ENCODE results near the gene GPS2. TPM values are rescaled to one million over a fixed set of nuclear protein-coding genes. Genes with fewer than 3 reads are reported as not detected.
A peak's percentile ranks its signal among the peaks of the same experiment; 100 is the strongest.
"Not testable (repeated sequence)": the region's sequence is repeated elsewhere in the genome, so short reads cannot be mapped to it uniquely, and the experiment has no call there.

The GPS2 gene
- total and polyA plus RNA-seq, 2 experiments from 2014 or later = 83.4 to 122 TPM

DNA sequence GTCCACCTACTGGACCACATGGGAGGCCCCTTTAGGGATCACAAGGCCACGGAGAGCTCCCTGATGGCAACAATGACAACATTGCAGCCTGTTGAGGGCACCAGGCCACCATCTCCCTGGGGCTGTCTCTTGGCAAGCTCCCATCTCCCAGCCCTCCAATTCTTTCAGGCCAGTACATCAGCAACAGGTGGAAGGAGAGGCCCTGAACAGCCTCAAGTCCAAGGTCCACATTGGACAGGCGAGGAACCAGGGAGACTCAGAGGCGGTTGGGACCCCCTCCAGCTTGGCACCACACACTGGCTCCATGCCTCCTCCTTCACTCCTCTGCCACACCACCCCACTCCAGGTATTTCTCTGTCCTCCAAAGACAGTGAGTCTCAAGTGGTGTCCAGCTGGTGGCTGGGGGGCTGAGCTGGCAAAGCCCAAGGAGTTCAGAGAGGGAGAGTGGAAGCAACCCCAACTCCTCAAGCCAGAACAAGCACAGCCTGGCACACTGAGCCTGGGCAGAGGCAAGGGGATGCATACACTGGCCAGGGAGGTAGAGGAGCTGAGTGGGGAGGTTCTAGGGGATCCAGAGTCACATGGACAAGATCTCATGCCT is 19.9 kb upstream of the GPS2 start:
- H3K4me2 ChIP-seq = no peak overlapping the region
- peaks cover 8% of the 10 kb centered on the region for H3K27me3 Mint-ChIP-seq (ENCODE audit: insufficient read depth, low read depth, poor library complexity)
- H3K4me3 Mint-ChIP-seq = peak overlapping the region; percentile 18; the same call in 1 of the 3 replicates
- H3K4me1 Mint-ChIP-seq = peaks cover 33% of the 10 kb centered on the region
- H3K27ac Mint-ChIP-seq = peak overlapping the region; percentile 74; the same call in 1 of the 2 replicates
- TF ChIP-seq STAT1 (IDR thresholded peaks at IDR 0.05; ENCODE audit: unreplicated experiment) (no peak), CREB1 (CRISPR knock-in tag; IDR thresholded peaks at IDR 0.05; ENCODE audit: low read depth) (no peak), JUNB (IDR thresholded peaks at IDR 0.05; ENCODE audit: unreplicated experiment) (no peak), EZH2phosphoT487 (IDR thresholded peaks at IDR 0.05; ENCODE audit: unreplicated experiment) (no peak), POLR2AphosphoS5 (IDR thresholded peaks at IDR 0.05; ENCODE audit: low read depth) (no peak)
- DNase-seq (ENCODE audit: low spot score) (no peak), ATAC-seq (no peak)
- no peaks in the 10 kb centered on the region for H3K79me2 ChIP-seq (replicated peaks; ENCODE audit: insufficient read depth)
- peaks cover 22% of the 10 kb centered on the region for H3K4me1 ChIP-seq (ENCODE audit: insufficient read depth)
- no peaks in the 10 kb centered on the region for H4K20me1 ChIP-seq (replicated peaks; ENCODE audit: insufficient read depth)
- no peaks in the 10 kb centered on the region; the same call in 1 of the 2 replicates for H3K36me3 ChIP-seq (ENCODE audit: insufficient read depth)
- H2AFZ ChIP-seq = no peak overlapping the region
- peaks cover 6% of the 10 kb centered on the region for H3K36me3 Mint-ChIP-seq (ENCODE audit: low read depth)
- H3K4me3 ChIP-seq = no peak overlapping the region
- no peak overlapping the region for H3K27ac ChIP-seq (ENCODE audit: low read depth)
- no peaks in the 10 kb centered on the region for H3K9me2 ChIP-seq (ENCODE audit: insufficient read depth)
- H3F3A ChIP-seq (replicated peaks; ENCODE audit: low read depth) = peaks cover 35% of the 10 kb centered on the region
- H3K27me3 ChIP-seq (ENCODE audit: insufficient read depth) = no peaks in the 10 kb centered on the region
- H3K9me3 Mint-ChIP-seq = no peaks in the 10 kb centered on the region

DNA sequence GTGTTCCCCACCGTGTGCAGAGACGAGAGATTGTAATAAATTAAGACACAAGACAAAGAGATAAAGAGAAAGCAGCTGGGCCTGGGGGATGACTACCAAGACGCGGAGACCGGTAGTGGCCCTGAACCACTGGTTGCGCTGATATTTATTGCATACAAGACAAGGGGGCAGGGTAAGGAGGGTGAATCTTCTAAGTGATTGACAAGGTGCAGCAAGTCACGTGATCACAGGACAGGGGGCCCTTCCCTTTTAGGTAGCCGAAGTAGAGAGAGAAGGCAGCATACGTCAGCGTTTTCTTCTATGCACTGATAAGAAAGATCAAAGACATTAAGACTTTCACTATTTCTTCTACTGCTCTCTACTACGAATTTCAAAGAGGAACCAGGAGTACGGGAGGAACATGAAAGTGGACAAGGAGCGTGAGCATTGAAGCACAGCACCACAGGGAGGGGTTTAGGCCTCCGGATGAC is 17.5 kb upstream of the GPS2 start:
- H3K27ac Mint-ChIP-seq = peak overlapping the region; percentile 51; the same call in 1 of the 2 replicates
- H3K27me3 Mint-ChIP-seq (ENCODE audit: insufficient read depth, low read depth, poor library complexity) = not testable (repeated sequence)

DNA sequence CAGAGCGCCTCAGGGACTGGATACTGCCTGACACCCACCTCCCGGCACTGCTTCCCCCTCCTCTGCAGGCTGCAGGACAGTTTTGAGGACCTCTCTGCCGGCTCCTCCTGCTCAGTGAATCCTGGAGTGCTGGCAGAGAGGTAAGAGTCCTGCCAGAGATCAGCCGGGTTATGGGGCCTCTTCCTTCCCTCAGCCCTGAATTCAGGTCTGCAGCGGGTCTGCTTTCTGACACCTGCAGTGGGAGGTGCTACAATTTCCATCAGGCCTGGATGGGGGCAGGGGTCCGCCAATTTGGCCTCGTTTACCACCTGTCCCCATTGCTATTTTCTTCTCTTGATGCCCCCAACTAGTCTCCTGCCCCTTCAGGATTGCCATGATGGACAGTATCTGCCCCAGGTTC is 17.0 kb upstream of the GPS2 start:
- ATAC-seq (no peak), DNase-seq (ENCODE audit: low spot score) (no peak)
- Histone ChIP-seq H2AFZ (0 out of 2 replicates have a peak overlapping the region, but pooled peaks have one; percentile 52), H3K36me3 (ENCODE audit: insufficient read depth) (no peaks in the 10 kb centered on the region), H3K4me1 (ENCODE audit: insufficient read depth) (peaks cover 19% of the 10 kb centered on the region), H3K79me2 (replicated peaks; ENCODE audit: insufficient read depth) (peaks cover 14% of the 10 kb centered on the region), H3K4me3 (no peak overlapping the region), H3K4me2 (no peak overlapping the region; the same call in 1 of the 2 replicates), H3F3A (replicated peaks; ENCODE audit: low read depth) (peaks cover 31% of the 10 kb centered on the region), H3K27me3 (ENCODE audit: insufficient read depth) (no peaks in the 10 kb centered on the region), H3K27ac (ENCODE audit: low read depth) (no peak overlapping the region), H3K9me2 (ENCODE audit: insufficient read depth) (no peaks in the 10 kb centered on the region), H4K20me1 (replicated peaks; ENCODE audit: insufficient read depth) (no peaks in the 10 kb centered on the region)
- Mint-ChIP-seq H3K27me3 (ENCODE audit: insufficient read depth, low read depth, poor library complexity) (peaks cover 9% of the 10 kb centered on the region), H3K4me3 (no peak overlapping the region; the same call in 2 of the 3 replicates), H3K27ac (peak overlapping the region; percentile 2; the same call in 1 of the 2 replicates), H3K4me1 (peaks cover 36% of the 10 kb centered on the region), H3K36me3 (ENCODE audit: low read depth) (peaks cover 5% of the 10 kb centered on the region; the same call in 1 of the 3 replicates), H3K9me3 (no peaks in the 10 kb centered on the region)
- TF ChIP-seq, protein P1, sequence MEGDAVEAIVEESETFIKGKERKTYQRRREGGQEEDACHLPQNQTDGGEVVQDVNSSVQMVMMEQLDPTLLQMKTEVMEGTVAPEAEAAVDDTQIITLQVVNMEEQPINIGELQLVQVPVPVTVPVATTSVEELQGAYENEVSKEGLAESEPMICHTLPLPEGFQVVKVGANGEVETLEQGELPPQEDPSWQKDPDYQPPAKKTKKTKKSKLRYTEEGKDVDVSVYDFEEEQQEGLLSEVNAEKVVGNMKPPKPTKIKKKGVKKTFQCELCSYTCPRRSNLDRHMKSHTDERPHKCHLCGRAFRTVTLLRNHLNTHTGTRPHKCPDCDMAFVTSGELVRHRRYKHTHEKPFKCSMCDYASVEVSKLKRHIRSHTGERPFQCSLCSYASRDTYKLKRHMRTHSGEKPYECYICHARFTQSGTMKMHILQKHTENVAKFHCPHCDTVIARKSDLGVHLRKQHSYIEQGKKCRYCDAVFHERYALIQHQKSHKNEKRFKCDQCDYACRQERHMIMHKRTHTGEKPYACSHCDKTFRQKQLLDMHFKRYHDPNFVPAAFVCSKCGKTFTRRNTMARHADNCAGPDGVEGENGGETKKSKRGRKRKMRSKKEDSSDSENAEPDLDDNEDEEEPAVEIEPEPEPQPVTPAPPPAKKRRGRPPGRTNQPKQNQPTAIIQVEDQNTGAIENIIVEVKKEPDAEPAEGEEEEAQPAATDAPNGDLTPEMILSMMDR (conservative IDR thresholded peaks at IDR 0.05; ENCODE audit: low read depth in 2 of 2) = no peak
- TF ChIP-seq EZH2phosphoT487 (IDR thresholded peaks at IDR 0.05; ENCODE audit: unreplicated experiment) (no peak), STAT1 (IDR thresholded peaks at IDR 0.05; ENCODE audit: unreplicated experiment) (no peak), JUNB (IDR thresholded peaks at IDR 0.05; ENCODE audit: unreplicated experiment) (no peak), ZNF114 (CRISPR knock-in tag; IDR thresholded peaks at IDR 0.05) (no peak)
- TF ChIP-seq, protein P2, sequence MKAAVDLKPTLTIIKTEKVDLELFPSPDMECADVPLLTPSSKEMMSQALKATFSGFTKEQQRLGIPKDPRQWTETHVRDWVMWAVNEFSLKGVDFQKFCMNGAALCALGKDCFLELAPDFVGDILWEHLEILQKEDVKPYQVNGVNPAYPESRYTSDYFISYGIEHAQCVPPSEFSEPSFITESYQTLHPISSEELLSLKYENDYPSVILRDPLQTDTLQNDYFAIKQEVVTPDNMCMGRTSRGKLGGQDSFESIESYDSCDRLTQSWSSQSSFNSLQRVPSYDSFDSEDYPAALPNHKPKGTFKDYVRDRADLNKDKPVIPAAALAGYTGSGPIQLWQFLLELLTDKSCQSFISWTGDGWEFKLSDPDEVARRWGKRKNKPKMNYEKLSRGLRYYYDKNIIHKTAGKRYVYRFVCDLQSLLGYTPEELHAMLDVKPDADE (IDR thresholded peaks at IDR 0.05) = no peak

More for the DNA sequence above, 17.5 kb upstream of the GPS2 start:
- H3K4me2 ChIP-seq; H3K9me2 ChIP-seq (ENCODE audit: insufficient read depth); ATAC-seq; H3K4me3 Mint-ChIP-seq; H4K20me1 ChIP-seq (replicated peaks; ENCODE audit: insufficient read depth); H3K9me3 Mint-ChIP-seq; H3K27ac ChIP-seq (ENCODE audit: low read depth); H3K27me3 ChIP-seq (ENCODE audit: insufficient read depth); DNase-seq (ENCODE audit: low spot score); H3K4me3 ChIP-seq; H3K36me3 ChIP-seq (ENCODE audit: insufficient read depth); H3K36me3 Mint-ChIP-seq (ENCODE audit: low read depth): not testable (repeated sequence)
- 0 out of 2 replicates have a peak overlapping the region, but pooled peaks have one; percentile 52 for H2AFZ ChIP-seq
- peaks cover 40% of the 10 kb centered on the region for H3K4me1 Mint-ChIP-seq
- peaks cover 24% of the 10 kb centered on the region for H3K4me1 ChIP-seq (ENCODE audit: insufficient read depth)
- peaks cover 13% of the 10 kb centered on the region for H3K79me2 ChIP-seq (replicated peaks; ENCODE audit: insufficient read depth)
- peaks cover 36% of the 10 kb centered on the region for H3F3A ChIP-seq (replicated peaks; ENCODE audit: low read depth)
